Muscle of back (tissue), 11 donors: ENCODE measurements around the gene TPCN1. TPM values are rescaled to one million over a fixed set of nuclear protein-coding genes. Genes with fewer than 3 reads are reported as not detected.
A peak's percentile ranks its signal among the peaks of the same experiment; 100 is the strongest.

Experiments used
- DNase-seq, 3 donors: peaks; one replicate each; pipeline versions ENCODE4 v3.0.0 to v3.0.0-alpha.2; 2013
- polyA plus RNA-seq, 10 donors: library from polyadenylated mRNA; unstranded; fragments of 120-200 nt; gene quantifications; one replicate each; pipeline ENCODE4 v1.2.1, GENCODE V29; 2013; ENCODE audit not compliant: insufficient read length in 10 of 10

The TPCN1 gene
- polyA plus RNA-seq, 10 donors: 20.7 to 55.2 (median 32.0) TPM

- peak in 1 of 3 donors; percentile 34 for DNase-seq
These were observed 112.9 kb downstream of the TPCN1 start for GRCh38 chr12:113333877-113334785.

- DNase-seq: peak; percentile 71 to 92 (median 83)
These were observed 113.7 kb downstream of the TPCN1 start, which contains the start of gene SLC8B1 for GRCh38 chr12:113334786-113335539. TSS of gene SLC8B1 (minus strand) at chr12:113335109. CDS start at chr12:113332878, 2,231 bp downstream.

DNA sequence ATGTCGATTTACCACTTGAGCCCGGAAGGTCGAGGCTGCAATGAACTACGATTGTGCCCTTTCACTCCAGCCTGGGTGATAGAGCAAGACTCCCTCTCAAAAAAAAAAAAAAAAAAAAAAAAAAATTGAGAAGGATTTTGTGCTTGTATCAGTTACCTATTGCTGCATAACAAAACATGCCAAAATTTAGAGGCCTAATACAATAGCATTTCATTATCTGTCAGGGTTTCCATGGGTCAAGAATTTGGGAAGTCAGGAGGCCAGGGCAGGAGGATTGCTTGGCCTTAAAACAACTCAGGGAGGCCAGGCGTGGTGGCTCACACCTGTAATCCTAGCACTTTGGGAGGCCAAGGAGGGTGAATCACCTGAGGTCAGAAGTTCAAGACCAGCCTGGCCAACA lies 118.3 kb downstream of the TPCN1 start:
- DNase-seq: no peak

DNA sequence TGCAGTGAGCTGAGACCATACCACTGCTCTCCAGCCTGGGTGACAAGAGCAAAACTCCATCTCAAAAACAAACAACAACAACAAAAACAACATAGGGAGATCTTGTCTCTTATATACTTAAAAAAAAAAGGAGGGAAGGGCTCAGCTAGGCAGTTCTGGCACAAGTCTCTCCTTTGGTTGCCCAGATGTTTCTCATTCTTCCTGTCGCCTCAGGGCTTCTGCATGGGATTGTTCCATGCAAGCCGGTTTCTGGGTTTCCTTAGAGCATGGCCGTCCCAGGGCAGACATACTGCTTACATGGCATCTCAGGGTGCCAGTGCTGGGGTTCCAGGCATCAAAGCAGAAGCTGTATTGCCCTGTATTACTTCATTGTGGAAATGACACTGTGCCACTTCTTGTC lies 118.8 kb downstream of the TPCN1 start:
- DNase-seq: no peak

GRCh38 chr12:113341535-113341934 lies 120.3 kb downstream of the TPCN1 start:
- no peak for DNase-seq

GRCh38 chr12:113345318-113345717 lies 124.1 kb downstream of the TPCN1 start:
- no peak for DNase-seq

DNA sequence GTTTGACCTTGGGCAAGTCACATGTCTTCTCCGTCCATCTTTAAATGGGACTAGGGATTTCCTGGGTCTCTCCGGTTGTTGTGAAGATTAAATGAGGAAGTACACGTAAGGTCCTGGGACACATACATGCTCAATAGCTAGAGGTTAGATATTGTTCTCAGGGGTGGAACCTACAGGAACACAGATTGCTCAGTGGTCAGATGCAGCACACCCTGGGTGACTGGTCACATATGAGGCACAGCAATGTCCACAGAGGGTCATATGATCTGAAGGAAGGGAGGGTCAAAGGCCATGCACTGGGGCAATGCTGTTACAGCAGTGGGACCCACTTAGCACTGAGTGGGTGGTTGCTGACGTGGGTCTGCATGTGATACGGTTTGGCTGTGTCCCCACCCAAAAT lies 125.1 kb downstream of the TPCN1 start:
- DNase-seq: no peak

DNA sequence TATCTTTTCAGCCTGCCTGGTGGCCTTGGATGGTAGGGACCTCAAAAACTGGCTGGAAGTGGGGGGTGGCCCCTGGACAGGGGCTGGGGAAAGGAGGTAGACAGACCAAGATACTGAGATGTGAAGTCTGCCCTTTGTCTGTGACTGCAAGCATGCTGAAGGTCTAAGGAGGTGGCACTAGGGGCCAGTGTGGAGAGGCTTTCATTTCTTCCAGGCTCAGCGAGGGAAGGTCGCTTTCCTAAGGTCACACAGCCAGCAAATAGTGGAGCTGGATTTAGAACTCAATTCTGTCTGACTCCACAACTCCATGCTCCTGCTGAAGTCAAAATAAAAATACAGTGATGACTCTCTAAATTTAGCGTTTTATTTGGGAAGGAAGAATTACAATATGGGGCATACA lies 125.8 kb downstream of the TPCN1 start:
- no peak for DNase-seq

DNA sequence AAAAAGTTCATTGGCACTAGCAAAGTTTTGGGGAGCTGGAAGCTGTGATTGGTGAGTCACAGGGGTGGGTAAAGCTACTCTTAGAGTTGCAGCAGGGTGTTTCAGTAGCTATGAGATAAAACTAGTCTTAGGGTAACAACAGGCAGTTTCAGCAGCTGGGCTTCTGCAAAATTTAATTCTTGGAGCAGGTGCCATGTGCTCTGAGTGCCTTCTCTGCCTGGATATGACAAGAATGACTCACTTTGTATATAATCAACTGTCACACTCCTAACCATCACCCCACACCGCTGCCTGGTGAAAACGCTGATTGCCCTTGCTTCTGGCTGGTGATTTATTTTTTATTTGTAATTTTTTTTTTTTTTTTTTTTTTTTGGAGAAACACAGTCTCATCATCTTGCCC lies 126.6 kb downstream of the TPCN1 start:
- DNase-seq: no peak

Other genes with a start within 250 kb of the TPCN1 start
- gene OAS2, start 242.9 kb upstream of the TPCN1 start, polyA plus RNA-seq: 1 to 10 TPM; 1.6 to 6.6 (median 2.7) TPM
- 1 to 10 TPM; 3.1 to 6.1 (median 4.2) TPM for gene DTX1, start 164.7 kb upstream of the TPCN1 start, polyA plus RNA-seq
- gene RASAL1, start 85.7 kb upstream of the TPCN1 start, polyA plus RNA-seq: under 1 TPM in 5 of 10 donors, not detected in 5; 0.03 to 0.28 (median 0.18) TPM
- under 1 TPM in 3 of 10 donors, not detected in 7; 0.12 to 0.19 (median 0.19) TPM for gene CFAP73, start 71.7 kb upstream of the TPCN1 start, polyA plus RNA-seq
- gene DDX54, start 36.0 kb upstream of the TPCN1 start, polyA plus RNA-seq: 10 to 100 TPM; 41.8 to 75.7 (median 51.7) TPM
- gene RITA1, start 35.7 kb upstream of the TPCN1 start, polyA plus RNA-seq: 10 to 100 TPM in 2 of 10 donors, 1 to 10 TPM in 8; 6.9 to 11.0 (median 9.1) TPM
- gene SLC8B1, start 113.6 kb downstream of the TPCN1 start, polyA plus RNA-seq: 10 to 100 TPM in 9 of 10 donors, 1 to 10 TPM in 1; 9.8 to 17.8 (median 13.5) TPM
- 10 to 100 TPM; 12.7 to 17.2 (median 13.6) TPM for gene PLBD2, start 137.1 kb downstream of the TPCN1 start, polyA plus RNA-seq
- gene SDS, start 182.4 kb downstream of the TPCN1 start, polyA plus RNA-seq: under 1 TPM in 1 of 10 donors, not detected in 9; 0.19 TPM
- gene SDSL, start 200.9 kb downstream of the TPCN1 start, polyA plus RNA-seq: 1 to 10 TPM in 9 of 10 donors, under 1 TPM in 1; 0.61 to 2.1 (median 1.4) TPM